A673 (cell line): ENCODE measurements around the gene CYSTM1.

Source experiments
- CTCF ChIP-seq: fragments of 300-800, 200-600 bp; sonication (generic); conservative IDR thresholded peaks from 2 replicates; pipeline ENCODE4 v1.5.1; 2017; ENCODE audit warnings: low read depth, mild to moderate bottlenecking, antibody characterized with exemption, low read length, moderate library complexity, mixed read lengths
- EZH2 ChIP-seq: fragments of 200-600 bp; sonication (generic); IDR thresholded peaks from 2 replicates; pipeline ENCODE4 v1.6.1; 2017; ENCODE audit warnings: borderline replicate concordance, low read depth, mild to moderate bottlenecking, mixed read lengths, antibody characterized with exemption, low read length; ENCODE audit not compliant: poor library complexity, severe bottlenecking

- no peak for TF ChIP-seq CTCF
- no peak for TF ChIP-seq EZH2
These were observed 27.5 kb upstream of the CYSTM1 start for GRCh38 chr5:140147460-140147859.
